ENCODE measurements around the gene DAND5.

DAND5 gene

DNA sequence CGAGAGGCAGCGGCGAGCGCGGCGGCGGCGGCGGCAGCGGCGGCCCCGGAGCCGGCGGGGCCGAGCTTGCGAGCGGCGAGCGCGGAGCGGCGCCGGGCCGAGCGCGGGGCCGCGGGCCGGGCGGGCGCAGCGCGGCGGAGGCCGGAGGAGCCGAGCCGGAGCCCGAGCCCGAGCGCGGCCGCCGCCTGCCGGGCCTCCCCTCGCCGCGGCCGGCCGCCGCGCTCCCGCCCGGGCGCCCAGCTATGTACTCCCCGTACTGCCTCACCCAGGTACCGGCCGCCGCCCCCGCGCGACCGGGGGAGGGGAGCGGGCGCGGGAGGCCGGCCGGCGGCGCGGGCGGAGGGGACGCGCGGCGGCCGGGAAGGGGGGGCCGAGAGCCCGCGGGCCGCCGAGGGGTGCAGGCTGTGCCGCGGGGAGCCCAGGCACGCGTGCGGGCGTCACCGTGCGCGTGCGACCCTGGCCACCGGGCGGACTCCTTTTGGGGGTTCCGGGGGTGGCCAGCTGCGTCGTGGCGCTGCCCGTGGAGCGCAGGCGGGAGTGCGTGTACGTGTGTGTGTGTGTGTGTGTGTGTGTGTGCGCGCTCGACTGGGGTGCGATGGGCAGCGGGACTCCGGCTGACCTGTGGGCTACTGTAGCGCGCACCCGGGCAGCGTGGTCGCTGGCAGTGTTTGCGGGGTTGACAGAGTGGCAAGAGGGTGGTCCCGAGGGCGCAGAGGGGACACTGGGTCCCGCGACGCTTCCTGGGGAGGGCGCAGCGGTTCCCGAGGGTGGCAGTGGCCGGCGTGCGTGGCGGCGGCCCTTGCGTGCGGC is 26.4 kb downstream of the DAND5 start:
- no peak for DNase-seq

DNA sequence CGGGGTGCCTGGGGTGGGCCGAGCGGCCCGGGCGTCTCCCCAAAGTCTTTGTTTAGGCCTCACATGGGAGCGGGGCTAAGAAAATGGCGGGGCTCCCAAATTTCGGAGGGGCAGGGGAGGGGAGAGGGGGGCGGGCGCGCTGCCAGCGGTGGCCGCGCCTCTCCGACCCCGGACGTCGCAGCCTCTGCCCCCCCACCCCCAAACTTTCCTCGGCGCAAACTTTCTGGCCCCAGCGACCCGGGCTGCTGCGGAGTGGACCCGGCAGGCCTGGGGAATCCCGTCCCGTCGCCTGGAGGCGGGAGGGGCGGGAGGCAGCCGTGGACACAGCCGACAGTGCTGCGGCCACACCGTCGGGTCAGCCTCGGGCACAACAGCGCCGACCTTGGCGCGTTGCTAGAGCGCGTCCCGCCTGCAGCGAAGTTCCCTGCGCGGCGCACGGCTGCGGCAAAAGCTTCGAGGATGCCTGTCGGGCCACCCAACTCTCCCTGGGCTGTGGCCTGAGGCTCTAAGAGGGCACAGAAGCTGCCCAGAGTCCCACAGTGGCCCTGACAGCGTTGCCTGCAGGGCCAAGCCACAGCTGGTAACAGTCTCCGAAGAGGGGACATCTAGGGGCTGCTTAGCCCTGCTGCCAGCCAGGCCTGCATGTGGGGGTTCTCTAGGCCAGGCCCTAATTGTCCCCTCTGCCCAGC is 27.2 kb downstream of the DAND5 start:
- DNase-seq, result no peak

GRCh38 chr19:12997179-12997966 is 28.0 kb downstream of the DAND5 start:
- DNase-seq, result no peak

DNA sequence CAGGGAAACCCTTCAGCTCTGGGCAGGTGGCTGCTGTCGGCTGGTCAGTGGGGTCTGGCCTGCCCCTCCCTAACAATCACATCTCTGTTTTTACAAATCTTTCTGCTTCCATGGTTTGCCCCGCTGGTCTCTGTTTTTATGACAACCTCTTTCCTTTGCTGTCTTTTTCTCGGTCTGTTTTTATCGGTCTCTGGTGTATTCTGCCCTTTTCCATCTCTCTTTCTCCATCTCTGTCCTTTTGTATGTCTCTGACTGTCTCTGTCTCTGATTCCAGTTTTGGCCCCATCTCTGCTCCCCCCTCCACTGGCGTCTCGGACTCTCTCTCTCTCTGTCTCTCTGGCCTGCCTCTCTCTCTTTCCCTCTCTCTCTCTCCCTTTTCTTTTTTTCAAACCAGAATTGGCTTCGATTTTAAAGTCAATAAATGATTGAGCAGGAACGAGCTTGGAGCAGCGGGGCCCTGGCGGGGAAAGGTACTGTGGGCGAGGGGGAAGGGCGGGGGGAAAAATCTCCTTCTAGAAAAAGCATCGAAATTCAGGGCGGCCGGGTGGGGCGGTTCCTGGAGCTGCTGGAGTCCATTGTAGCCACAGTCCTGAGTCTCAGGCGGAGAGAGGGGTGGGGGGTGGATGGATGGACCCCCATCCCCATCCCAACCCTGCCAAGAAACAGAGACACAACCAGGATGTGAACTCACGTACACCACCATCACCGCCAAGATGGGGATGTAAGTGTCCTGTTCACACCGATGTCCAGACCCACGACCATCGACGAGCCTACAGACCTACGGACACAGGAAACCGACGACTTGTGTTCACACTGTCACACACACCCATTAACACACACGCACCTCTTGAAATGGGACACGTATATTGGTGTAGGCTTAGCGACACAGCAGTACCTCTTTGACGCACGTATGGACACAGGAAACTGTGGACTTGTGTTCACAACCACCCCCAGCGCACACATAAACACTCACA is 28.9 kb downstream of the DAND5 start:
- DNase-seq, result no peak

GRCh38 chr19:13001166-13001501 is 31.8 kb downstream of the DAND5 start:
- DNase-seq, result no peak

GRCh38 chr19:13001502-13002165 is 32.3 kb downstream of the DAND5 start:
- DNase-seq, result no peak

- no peak for DNase-seq
Measured at GRCh38 chr19:13002166-13002898, 33.0 kb downstream of the DAND5 start.

DNA sequence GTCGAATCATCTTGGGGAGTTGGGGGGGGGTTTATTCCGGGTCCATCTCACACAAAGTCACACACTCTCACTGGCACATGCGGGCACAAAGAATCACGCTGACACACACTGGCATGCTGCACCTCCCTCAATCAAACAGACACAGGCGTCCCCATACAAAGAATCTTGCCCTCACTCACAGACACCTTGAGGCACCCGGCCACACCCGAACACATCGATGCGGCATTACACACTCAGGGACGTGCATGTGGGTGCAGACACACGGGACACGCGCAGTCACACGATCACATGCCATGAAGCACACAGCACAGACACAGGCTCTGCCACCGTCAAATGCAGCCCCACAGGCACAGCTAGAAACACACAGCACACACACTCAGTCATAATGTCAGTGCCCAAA is 33.7 kb downstream of the DAND5 start:
- DNase-seq, result no peak

DNA sequence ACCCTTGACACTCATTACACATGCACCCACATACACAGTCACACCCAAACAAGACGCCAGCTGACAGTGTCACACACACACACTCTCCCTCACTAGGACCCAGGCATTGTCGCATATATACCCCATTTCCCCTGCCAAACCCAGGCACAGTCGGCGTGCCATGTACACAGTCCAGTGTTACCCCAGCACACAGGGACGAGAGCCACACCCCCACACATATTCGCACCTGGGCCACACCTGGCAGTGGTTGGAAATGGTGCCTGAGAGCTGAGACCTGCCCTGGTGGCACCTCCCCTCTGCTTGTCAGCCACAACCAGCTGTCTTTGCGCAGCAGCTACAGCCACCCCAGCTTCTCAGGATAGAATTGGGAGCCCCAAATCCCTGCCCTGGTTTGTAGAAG is 34.9 kb downstream of the DAND5 start:
- DNase-seq, result no peak

- DNase-seq, result no peak
Measured at GRCh38 chr19:13005253-13005652, 35.9 kb downstream of the DAND5 start.

GRCh38 chr19:13005861-13006370 is 36.5 kb downstream of the DAND5 start:
- no peak for DNase-seq

DNA sequence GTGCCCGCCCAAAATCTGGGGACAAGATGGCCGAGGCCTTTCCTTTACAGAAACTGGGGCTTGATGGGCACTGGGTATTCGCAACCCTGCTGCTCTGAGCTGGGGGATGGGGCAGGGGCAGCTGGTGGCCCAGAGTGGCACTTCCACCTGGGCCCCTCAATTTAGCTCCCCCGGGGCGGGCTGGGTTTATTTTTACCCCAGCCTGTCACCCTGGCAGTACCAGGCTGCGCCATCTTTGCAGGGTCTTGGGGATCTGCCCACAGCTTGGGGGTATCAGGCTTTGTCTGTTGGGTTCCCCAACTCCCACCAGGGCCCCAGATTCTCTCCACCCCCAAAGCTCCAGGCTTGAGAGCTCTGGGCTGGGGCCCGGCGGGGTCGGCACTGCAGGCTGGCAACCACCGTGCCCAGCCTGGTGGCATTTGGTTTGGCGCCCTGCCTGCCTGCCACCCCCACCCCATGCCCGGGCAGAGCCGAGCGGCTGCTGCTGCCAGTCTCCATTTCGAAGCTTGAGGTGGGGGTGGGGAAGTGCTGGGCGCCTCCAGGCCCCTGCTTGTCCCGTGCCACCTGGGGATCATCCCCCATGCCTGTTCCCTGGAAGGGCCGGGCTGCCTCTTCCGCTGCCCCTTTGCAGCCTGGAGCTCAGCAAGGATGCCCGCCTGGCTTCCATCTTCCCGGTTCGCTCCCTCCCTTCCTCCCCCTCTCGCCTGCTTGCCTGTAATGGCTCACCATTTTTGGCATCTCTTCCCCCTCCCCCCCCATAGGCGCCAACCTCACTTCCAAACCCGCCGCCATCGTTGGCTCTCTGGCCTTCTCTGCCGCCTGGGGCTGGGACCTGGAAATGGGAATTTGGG is 37.3 kb downstream of the DAND5 start:
- no peak for DNase-seq

GRCh38 chr19:13007292-13008045 is 38.1 kb downstream of the DAND5 start:
- DNase-seq, result no peak

GRCh38 chr19:13008926-13009787 is 39.8 kb downstream of the DAND5 start:
- no peak for DNase-seq

DNA sequence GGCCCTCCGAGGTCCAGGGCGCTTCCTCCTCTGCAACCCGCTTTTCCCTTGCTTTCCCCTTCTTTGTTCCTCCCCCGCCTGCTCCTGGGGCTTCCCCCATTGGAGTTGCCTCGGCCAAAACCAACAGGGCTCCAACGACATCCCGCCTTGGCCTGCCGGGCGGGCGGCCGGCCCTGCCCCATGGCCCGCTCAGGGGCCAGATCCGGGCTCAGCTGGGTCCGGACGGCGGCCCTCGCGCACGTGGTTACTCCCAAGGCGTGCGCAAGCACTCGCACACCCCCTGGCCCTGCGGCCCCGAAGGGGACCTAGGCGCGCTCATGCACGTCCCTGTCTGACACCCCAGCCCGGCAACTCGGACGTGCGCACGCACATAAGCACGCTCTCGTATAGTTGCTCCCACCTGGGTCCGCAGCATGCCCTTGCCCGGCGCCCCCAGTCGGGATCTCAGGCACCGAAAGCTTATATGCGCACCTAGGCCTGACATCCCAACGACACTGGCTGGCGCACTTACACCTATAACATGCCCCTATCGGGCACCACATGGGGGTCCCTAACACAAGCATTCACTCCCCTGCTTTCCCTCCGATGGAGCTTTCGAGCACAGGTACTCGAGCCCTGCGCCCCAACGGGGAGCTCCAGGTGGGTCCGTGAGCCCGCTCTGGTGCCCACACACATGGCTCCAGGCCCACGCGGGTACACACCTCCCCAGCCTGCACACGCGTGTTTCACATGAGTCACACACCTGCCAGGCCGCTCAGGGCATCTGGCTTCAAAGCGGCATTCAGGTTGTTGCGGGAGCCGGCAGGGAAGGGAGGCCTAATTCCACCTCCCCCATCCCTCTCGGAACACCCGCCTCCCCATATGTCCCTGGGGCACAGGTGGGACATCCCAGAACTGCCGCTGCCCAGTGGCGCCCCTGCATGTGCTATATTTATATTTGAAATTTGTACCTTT is 40.9 kb downstream of the DAND5 start:
- DNase-seq, result no peak

- no peak for DNase-seq
Measured at GRCh38 chr19:13010992-13011652, 41.7 kb downstream of the DAND5 start.
